NT2/D1 (cell line): ENCODE measurements around the gene SEPTIN5.

Source experiments
- DNase-seq: peaks from one replicate; pipeline ENCODE4 v3.0.0-alpha.2; 2011; ENCODE audit warnings: low read depth, low spot score
- H3K27me3 ChIP-seq: 2 replicates; pipeline ENCODE4 v1.6.0; 2011; ENCODE audit warnings: mild to moderate bottlenecking; ENCODE audit not compliant: insufficient read length, insufficient read depth
- H3K36me3 ChIP-seq: 2 replicates; pipeline ENCODE4 v1.6.1; 2011; ENCODE audit warnings: mild to moderate bottlenecking, low read length, mixed read lengths; ENCODE audit not compliant: insufficient read depth, insufficient read length
- H3K4me1 ChIP-seq: 2 replicates; pipeline ENCODE4 v1.5.1; 2011; ENCODE audit not compliant: insufficient read depth, insufficient read length
- H3K4me3 ChIP-seq: 2 replicates; pipeline ENCODE4 v1.5.1; 2011; ENCODE audit warnings: low read depth; ENCODE audit not compliant: insufficient read length
- H3K9ac ChIP-seq: 2 replicates; pipeline ENCODE4 v1.6.0; 2011; ENCODE audit warnings: low read depth; ENCODE audit not compliant: insufficient read length
- H3K9me3 ChIP-seq: 2 replicates; pipeline ENCODE4 v1.5.1; 2011; ENCODE audit warnings: mild to moderate bottlenecking, low read length; ENCODE audit not compliant: insufficient read depth
- SUZ12 ChIP-seq: IDR thresholded peaks from 2 replicates; pipeline ENCODE4 v1.6.1; 2011; ENCODE audit not compliant: insufficient read length, insufficient read depth; ENCODE audit errors: extremely low read depth
- YY1 ChIP-seq: IDR thresholded peaks from 2 replicates; pipeline ENCODE4 v1.6.1; 2011; ENCODE audit not compliant: insufficient read length, insufficient read depth
- ZNF274 ChIP-seq: IDR thresholded peaks from 2 replicates; pipeline ENCODE4 v1.6.1; 2011; ENCODE audit warnings: mild to moderate bottlenecking, low read depth, low read length

SEPTIN5 gene

GRCh38 chr22:19760058-19760950 is 46.0 kb downstream of the SEPTIN5 start, which contains the start of gene TBX1:
TSS of gene TBX1 (plus strand) at chr22:19760778. CDS start at chr22:19760844, 66 bp downstream.
- Histone ChIP-seq H3K9me3 (no peaks in the 10 kb centered on the region), H3K36me3 (no peaks in the 10 kb centered on the region), H3K4me1 (peaks cover 11% of the 10 kb centered on the region), H3K4me3 (peak within 1 kb of the TSS; percentile 34), H3K9ac (peak within 1 kb of the TSS; percentile 56), H3K27me3 (peaks cover 94% of the 10 kb centered on the region)
- no peak for DNase-seq
- TF ChIP-seq SUZ12 (no peak), YY1 (no peak), ZNF274 (no peak)

- peak overlapping the region; percentile 34 for H3K4me3 ChIP-seq
- H3K4me1 ChIP-seq, result peaks cover 11% of the 10 kb centered on the region
- no peak for DNase-seq
- peak overlapping the region; percentile 56 for H3K9ac ChIP-seq
- no peaks in the 10 kb centered on the region for H3K36me3 ChIP-seq
- H3K9me3 ChIP-seq, result no peaks in the 10 kb centered on the region
- H3K27me3 ChIP-seq, result peaks cover 93% of the 10 kb centered on the region
- no peak for TF ChIP-seq ZNF274
- TF ChIP-seq SUZ12, result peak; percentile 63
Observed at GRCh38 chr22:19760951-19761724, 46.8 kb downstream of the SEPTIN5 start.

GRCh38 chr22:19761725-19762567 is 47.6 kb downstream of the SEPTIN5 start:
- no peak for DNase-seq
- Histone ChIP-seq H3K9ac (peak overlapping the region; percentile 26), H3K4me3 (peak overlapping the region; percentile 6), H3K27me3 (peaks cover 93% of the 10 kb centered on the region), H3K9me3 (no peaks in the 10 kb centered on the region), H3K36me3 (no peaks in the 10 kb centered on the region), H3K4me1 (peaks cover 11% of the 10 kb centered on the region)
- TF ChIP-seq SUZ12 (no peak), ZNF274 (no peak), YY1 (no peak)

- peaks cover 93% of the 10 kb centered on the region for H3K27me3 ChIP-seq
- no peak overlapping the region for H3K4me3 ChIP-seq
- no peaks in the 10 kb centered on the region for H3K36me3 ChIP-seq
- TF ChIP-seq SUZ12, result no peak
- no peak for TF ChIP-seq ZNF274
- TF ChIP-seq YY1, result no peak
- DNase-seq, result no peak
- no peaks in the 10 kb centered on the region for H3K9me3 ChIP-seq
- peaks cover 11% of the 10 kb centered on the region for H3K4me1 ChIP-seq
- no peak overlapping the region for H3K9ac ChIP-seq
Observed at GRCh38 chr22:19762568-19763457, 48.5 kb downstream of the SEPTIN5 start.

- DNase-seq, result no peak
- Histone ChIP-seq H3K4me1 (peaks cover 15% of the 10 kb centered on the region), H3K27me3 (peaks cover 93% of the 10 kb centered on the region), H3K9ac (no peak overlapping the region), H3K9me3 (no peaks in the 10 kb centered on the region), H3K4me3 (no peak overlapping the region), H3K36me3 (no peaks in the 10 kb centered on the region)
- TF ChIP-seq SUZ12 (no peak), ZNF274 (no peak), YY1 (no peak)
Observed at GRCh38 chr22:19763458-19764298, 49.4 kb downstream of the SEPTIN5 start.

- no peak for DNase-seq
- peaks cover 15% of the 10 kb centered on the region for H3K4me1 ChIP-seq
- H3K9ac ChIP-seq, result no peak overlapping the region
- H3K27me3 ChIP-seq, result peaks cover 88% of the 10 kb centered on the region
- no peaks in the 10 kb centered on the region for H3K9me3 ChIP-seq
- no peak overlapping the region for H3K4me3 ChIP-seq
- H3K36me3 ChIP-seq, result no peaks in the 10 kb centered on the region
- no peak for TF ChIP-seq SUZ12
- TF ChIP-seq ZNF274, result no peak
- TF ChIP-seq YY1, result no peak
Observed at GRCh38 chr22:19764299-19764593, 49.9 kb downstream of the SEPTIN5 start.
